Measurements from ENCODE around the gene HMCN1.

Gene HMCN1

GRCh38 chr1:185874246-185874645 is 140.1 kb downstream of the HMCN1 start:
- H3K36me3 ChIP-seq (ENCODE audit: low read length), result no peaks in the 10 kb centered on the region
- H3K9me2 ChIP-seq (replicated peaks; ENCODE audit: insufficient read depth, low read length), result 0 out of 2 replicates have a peak, but pooled peaks cover under 1% of the 10 kb centered on the region

GRCh38 chr1:185880330-185880729 is 146.1 kb downstream of the HMCN1 start:
- Histone ChIP-seq H4K20me1 (ENCODE audit: low read depth, low read length) (no peaks in the 10 kb centered on the region), H3F3A (ENCODE audit: insufficient read depth) (no peaks in the 10 kb centered on the region), H3K9ac (ENCODE audit: low read length) (no peak overlapping the region), H2AFZ (ENCODE audit: low read depth, low read length, severe bottlenecking) (no peak overlapping the region), H3K9me3 (ENCODE audit: insufficient read depth, low read length) (no peaks in the 10 kb centered on the region), H3K36me3 (ENCODE audit: low read length) (no peaks in the 10 kb centered on the region), H3K79me2 (ENCODE audit: insufficient read depth, low read length) (no peaks in the 10 kb centered on the region), H3K9me2 (replicated peaks; ENCODE audit: insufficient read depth, low read length) (no peaks in the 10 kb centered on the region), H3K4me2 (ENCODE audit: low read depth, low read length, poor library complexity, severe bottlenecking) (no peak overlapping the region), H3K4me3 (ENCODE audit: insufficient read depth, low read length, poor library complexity, severe bottlenecking) (no peak overlapping the region), H3K27me3 (ENCODE audit: low read length) (no peaks in the 10 kb centered on the region), H3K27ac (ENCODE audit: low read depth, low read length) (no peak overlapping the region)
- TF ChIP-seq CTCF (IDR thresholded peaks at IDR 0.05; ENCODE audit: insufficient read depth, low read length, poor library complexity, severe bottlenecking) (no peak), EZH2phosphoT487 (conservative IDR thresholded peaks at IDR 0.05; ENCODE audit: low read length) (no peak)

More at GRCh38 chr1:185874246-185874645, 140.1 kb downstream of the HMCN1 start:
- Histone ChIP-seq H3K4me3 (ENCODE audit: insufficient read depth, low read length, poor library complexity, severe bottlenecking) (no peak overlapping the region), H2AFZ (ENCODE audit: low read depth, low read length, severe bottlenecking) (no peak overlapping the region), H3K9ac (ENCODE audit: low read length) (no peak overlapping the region), H3F3A (ENCODE audit: insufficient read depth) (no peaks in the 10 kb centered on the region), H4K20me1 (ENCODE audit: low read depth, low read length) (no peaks in the 10 kb centered on the region), H3K79me2 (ENCODE audit: insufficient read depth, low read length) (no peaks in the 10 kb centered on the region), H3K27me3 (ENCODE audit: low read length) (no peaks in the 10 kb centered on the region), H3K4me2 (ENCODE audit: low read depth, low read length, poor library complexity, severe bottlenecking) (no peak overlapping the region), H3K9me3 (ENCODE audit: insufficient read depth, low read length) (no peaks in the 10 kb centered on the region), H3K27ac (ENCODE audit: low read depth, low read length) (no peak overlapping the region)
- TF ChIP-seq CTCF (IDR thresholded peaks at IDR 0.05; ENCODE audit: insufficient read depth, low read length, poor library complexity, severe bottlenecking) (no peak), EZH2phosphoT487 (conservative IDR thresholded peaks at IDR 0.05; ENCODE audit: low read length) (no peak)

- no peaks in the 10 kb centered on the region for H3K36me3 ChIP-seq (ENCODE audit: low read length)
- no peak overlapping the region for H3K27ac ChIP-seq (ENCODE audit: low read depth, low read length)
- H3K9me3 ChIP-seq (ENCODE audit: insufficient read depth, low read length), result no peaks in the 10 kb centered on the region
- no peaks in the 10 kb centered on the region for H4K20me1 ChIP-seq (ENCODE audit: low read depth, low read length)
- H3F3A ChIP-seq (ENCODE audit: insufficient read depth), result no peaks in the 10 kb centered on the region
- H3K79me2 ChIP-seq (ENCODE audit: insufficient read depth, low read length), result no peaks in the 10 kb centered on the region
- H3K27me3 ChIP-seq (ENCODE audit: low read length), result no peaks in the 10 kb centered on the region
- no peak overlapping the region for H3K4me3 ChIP-seq (ENCODE audit: insufficient read depth, low read length, poor library complexity, severe bottlenecking)
- no peak overlapping the region for H3K9ac ChIP-seq (ENCODE audit: low read length)
- no peak overlapping the region for H3K4me2 ChIP-seq (ENCODE audit: low read depth, low read length, poor library complexity, severe bottlenecking)
- no peak overlapping the region for H2AFZ ChIP-seq (ENCODE audit: low read depth, low read length, severe bottlenecking)
- no peak for TF ChIP-seq EZH2phosphoT487 (conservative IDR thresholded peaks at IDR 0.05; ENCODE audit: low read length)
- TF ChIP-seq CTCF (IDR thresholded peaks at IDR 0.05; ENCODE audit: insufficient read depth, low read length, poor library complexity, severe bottlenecking), result no peak
- H3K9me2 ChIP-seq (replicated peaks; ENCODE audit: insufficient read depth, low read length), result no peaks in the 10 kb centered on the region
Measured at GRCh38 chr1:185880779-185881333, 146.7 kb downstream of the HMCN1 start.
